ENCODE measurements around the gene FNBP1.

The FNBP1 gene

DNA sequence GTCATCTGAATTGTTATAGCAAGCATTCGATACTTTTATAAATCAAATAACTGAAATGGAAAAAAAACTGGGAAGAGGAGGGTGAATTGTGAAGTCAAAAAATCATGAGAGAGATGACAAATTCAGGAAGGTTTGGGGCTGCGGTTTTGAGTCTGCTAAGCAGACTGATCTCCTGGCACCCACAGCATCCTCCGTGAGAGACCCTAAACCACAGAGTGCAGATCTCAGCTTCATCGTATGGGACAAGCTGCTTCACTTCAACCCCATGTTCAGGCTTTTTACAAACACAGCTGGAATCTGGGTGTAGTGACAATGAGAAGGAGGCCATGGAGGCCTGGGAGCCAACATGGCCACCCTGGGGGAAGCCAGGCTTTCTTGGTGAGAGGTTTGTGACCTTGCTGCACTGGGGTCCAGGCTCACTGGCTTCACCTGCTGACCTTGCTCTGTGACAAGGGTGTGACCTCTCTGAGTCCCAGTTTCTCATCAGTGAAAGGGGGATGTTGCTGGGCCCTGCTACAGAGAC is 188.3 kb downstream of the FNBP1 start:
- no peak for DNase-seq (ENCODE audit: low spot score)

DNA sequence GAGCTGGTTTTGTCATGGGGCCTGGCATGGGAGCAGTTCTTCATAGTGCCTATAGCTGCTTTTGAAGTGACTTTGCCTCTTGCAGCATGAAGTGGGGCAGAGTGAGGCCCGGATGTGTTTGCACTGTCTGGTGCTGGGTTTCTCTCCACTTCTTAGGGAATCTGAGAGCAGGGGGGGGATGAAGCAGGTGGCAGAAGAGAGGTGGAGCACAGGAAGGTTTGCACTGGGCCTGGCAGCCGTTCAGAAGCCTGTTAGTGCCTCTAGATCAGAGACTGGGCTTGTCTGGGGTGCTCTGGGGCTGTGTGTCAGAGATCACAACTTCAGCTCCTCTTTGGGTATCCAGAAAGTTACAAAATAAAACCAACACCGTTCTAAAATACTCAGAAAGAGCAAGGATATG is 189.4 kb downstream of the FNBP1 start:
- no peak for DNase-seq (ENCODE audit: low spot score)

DNA sequence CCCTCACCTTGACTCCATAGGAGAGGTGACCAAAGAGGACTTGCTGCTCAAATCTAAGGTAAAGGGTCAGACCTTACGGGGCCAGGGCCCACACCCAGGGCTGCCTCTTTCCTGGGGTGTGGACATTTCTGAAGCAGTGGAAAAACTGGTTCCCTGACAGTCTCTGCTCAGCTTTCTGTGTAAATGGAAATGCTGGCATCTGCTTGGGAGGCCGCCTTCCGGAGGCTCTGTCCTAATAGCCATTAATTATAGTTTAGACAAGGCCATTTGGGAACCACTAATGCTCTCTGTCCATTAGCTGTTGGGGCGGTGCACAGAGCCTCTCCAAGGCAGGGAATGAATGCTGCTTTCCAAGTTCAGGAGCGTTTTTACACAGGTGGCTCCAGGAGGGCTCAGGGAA is 190.4 kb downstream of the FNBP1 start:
- no peak for DNase-seq (ENCODE audit: low spot score)

DNA sequence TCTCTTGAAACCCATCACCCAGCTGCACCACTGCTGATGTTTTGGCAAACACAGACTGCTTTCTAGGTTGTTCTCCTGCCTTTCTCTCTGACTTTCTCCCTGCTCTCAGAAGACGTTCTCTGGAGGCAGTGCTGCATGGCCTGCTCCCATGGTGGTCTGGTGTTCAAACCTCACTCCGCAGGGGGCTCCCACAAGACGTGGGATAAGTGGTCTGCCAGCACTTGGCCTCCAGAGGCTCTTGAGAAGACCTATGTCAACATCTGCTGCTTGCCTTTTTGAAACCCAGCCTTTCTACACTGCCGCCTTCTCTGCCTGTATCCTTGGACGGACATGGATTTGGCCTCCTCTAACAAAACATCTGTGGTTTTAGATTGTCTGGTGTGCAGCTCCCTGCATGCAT is 191.2 kb downstream of the FNBP1 start:
- DNase-seq (ENCODE audit: low spot score) = no peak

DNA sequence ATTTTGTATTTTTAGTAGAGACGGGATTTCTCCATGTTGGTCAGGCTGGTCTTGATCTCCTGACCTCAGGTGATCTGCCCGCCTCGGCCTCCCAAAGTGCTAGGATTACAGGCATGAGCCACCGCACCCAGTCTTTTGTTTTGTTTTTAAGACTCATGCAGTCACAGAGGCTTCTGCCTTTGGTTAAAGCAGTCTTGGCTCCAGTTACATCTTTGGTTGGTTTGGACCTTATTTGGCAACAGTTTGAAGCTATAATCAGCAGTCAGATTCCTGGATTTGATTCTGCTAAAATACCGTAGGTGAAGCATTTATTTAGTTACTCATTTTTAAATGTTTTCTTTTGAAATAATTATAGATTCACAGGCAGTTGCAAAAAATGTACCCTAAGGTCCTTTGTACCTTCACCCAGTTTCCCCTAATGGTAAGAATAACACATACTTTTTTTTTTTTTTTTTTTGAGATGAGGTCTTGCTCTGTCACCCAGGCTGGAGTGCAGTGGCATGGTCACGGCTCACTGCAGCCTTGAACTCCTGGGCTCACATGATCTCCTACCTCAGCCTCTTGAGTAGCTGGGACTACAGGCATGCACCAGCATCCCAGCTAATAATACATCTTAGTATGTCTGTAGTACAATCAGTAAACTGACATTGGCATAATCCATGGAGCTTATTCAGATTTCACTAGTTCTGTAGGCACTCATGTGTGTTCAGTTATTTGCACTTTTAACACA is 192.0 kb downstream of the FNBP1 start:
- no peak for DNase-seq (ENCODE audit: low spot score)

DNA sequence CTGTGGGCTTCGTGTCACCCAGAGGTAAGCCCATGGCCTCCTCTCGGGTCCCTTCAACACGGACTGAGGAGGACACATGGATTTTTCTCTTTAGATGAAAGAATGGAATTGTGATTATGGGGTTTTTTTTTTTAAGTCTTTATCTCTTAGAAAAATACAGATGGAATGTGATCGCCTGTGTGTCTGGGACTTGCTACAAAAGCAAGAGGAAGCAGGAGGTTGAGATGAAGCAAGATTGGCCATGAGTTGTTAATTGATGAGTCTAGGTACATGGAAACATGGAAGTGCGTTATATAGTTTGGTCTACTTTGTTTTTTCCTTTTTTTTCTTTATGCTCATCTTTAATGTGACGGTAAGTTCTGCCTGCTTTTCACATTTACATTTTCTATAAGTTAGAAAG is 193.1 kb downstream of the FNBP1 start:
- no peak for DNase-seq (ENCODE audit: low spot score)

DNA sequence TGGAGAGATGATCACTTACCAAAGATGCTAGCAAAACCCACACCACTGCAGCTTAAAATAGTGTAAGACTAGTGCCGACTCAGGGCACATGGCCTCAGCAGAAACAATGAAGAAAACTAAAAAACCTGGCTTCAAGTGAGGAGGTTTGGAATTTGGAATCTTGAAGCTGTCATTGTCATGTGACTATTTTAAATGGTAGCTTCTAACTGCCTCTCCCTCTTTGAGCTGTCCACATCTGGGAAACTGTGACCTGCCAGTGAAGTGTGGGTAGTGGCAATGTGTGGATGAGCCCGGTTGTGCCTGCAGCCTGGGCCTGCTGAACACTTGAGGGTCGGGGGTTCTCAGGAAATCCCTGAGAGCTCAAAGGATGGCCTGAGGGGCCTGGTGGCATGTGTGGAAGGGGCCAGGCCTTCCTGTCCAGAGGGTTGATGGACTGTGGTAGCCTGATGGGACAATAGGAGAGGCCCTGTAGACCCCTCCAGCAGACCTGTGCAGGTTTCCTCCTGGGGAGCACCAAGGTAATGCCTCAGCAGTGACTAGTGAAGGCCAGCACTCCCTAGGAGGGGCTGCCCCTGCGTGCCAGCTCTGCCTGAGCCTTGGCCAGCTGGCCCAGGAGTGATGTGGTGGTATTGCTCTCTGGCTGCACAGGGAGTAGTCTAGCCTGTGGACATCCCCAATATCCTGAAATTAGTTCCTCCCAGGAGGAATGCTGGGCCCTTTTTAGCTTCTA is 194.1 kb downstream of the FNBP1 start:
- DNase-seq (ENCODE audit: low spot score) = no peak

DNA sequence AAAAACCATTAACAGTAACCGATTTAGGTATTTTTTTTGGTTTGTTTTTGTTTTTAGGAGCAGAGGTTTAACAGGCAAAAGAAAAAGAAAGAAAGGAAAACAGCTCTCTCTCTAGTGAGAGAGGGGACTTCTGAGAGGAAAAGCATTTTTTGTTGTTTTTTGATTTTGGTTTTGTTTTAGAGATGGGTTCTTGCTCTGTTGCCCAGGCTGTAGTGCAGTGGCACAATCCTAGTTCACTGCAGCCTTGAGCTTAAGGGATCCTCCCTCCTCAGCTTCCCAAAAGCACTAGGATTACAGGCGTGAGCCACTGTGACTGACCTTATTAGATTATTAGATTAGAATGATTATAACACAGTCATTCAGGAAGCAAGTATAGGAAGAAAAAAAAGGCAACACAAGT is 197.6 kb downstream of the FNBP1 start:
- DNase-seq (ENCODE audit: low spot score) = no peak

DNA sequence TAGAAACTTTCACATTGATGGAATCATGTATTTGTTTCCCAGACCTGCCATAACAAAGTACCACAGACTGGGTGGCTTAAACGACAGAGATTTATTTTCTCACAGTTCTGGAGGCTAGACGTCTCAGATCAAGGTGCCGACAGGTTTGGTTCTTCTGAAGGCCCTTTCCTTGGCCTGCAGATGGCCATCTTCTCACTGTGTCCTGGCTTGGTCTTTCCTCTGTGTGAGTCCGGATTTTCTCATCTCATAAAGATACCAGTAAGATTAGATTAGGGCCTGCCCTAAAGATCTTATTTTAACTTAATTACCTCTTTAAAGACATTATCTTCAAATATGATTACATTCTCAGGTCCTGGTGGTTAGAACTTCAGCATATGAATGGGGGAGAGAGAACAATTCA is 201.9 kb downstream of the FNBP1 start:
- peak; percentile 58 for DNase-seq (ENCODE audit: low spot score)

DNA sequence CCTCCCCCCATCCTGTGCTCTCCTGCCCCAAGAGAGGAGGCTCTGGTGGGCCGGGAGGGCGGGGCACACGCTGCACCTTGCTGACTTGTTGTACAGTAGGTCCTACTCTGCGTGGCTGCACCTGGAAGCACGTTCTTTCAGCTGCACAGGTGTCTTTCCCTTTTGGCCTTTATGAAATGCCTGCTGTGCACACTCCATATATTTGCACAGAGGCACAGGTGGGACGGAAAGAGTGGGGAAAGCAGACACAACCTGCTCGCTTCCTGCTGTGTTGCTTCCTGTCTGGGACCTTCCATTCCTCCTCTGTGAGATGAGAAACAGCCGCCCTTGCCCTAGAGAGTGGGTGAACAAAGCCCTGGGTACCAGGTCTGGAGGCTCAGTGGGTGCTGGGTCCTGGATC is 203.0 kb downstream of the FNBP1 start:
- DNase-seq (ENCODE audit: low spot score) = no peak

DNA sequence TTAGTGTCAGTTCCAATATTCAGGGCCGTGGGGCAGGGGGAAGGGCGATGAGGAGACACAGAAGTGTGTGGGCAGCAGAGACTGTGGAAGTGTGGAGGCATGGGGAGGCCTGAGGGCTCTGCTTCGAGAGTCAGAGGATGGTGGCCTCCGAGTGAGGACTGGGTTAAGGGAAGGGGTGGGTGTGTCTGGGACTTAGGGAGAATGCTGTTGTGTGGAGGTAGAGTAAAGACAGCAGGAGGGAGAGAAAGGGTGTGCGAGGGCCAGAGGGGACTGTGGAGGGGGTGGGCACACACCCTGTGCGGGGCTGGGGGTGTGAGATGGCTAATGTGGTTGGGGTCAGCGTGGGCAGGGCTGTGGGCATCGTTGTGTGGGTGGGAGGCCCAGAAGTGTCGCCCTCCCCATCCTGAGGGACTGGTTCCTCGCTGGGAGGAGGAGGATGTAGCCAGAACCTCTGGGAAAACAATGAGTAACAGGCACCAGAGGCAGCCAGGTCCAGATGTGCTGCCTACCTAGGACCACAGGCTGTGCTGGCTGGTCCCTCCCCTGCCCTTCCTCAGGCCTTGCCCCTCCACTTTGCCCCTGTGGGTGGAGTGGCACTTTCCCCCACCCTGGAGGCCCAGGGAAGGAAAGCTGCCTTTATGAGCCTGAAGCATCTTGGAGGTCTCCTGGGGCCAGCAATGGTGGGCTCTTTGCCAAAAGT is 203.5 kb downstream of the FNBP1 start:
- DNase-seq (ENCODE audit: low spot score) = no peak

DNA sequence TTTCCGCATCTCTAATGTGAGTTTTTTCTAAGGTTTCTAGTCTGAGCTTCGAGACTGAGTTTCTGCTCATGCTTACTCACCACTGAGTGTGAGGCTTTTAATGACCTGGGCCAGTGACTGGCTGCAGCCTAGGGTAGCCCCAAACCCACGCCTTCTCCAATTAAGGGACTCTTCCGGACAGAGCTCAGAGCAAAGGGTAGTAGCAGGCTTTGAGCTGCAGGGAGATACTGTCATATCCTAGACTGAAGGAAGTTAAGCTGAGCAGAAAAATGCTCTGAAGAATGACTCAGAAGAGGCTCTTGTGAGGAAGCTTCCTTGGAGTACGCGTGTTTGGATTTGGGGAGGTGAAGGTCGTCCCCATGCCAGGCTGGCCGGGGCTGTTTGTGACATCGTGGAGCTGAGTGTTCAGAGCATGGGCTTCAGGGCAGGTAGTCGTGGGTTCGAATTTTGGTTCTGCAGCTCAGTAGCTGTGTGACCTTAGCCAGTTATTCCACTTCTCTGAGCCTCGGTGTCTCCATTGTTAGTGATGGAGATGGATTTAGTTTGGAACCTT is 204.2 kb downstream of the FNBP1 start:
- DNase-seq (ENCODE audit: low spot score) = no peak
